MM.1S (cell line): Measurements from ENCODE around the gene EPN2.

Source experiments
- DNase-seq: peaks from one replicate; pipeline ENCODE4 v3.0.0-alpha.2; 2015
- H2AFZ ChIP-seq: fragments of 300-600 bp; sonication (generic); 2 replicates; pipeline ENCODE4 v1.6.0; 2016; ENCODE audit warnings: antibody characterized with exemption, low read length
- H3F3A ChIP-seq: fragments of 300-600 bp; sonication (generic); 2 replicates; pipeline ENCODE4 v1.6.1; 2016; ENCODE audit warnings: mild to moderate bottlenecking, antibody characterized with exemption, low read length, moderate library complexity, mixed read lengths; ENCODE audit not compliant: insufficient read depth
- H3K27ac ChIP-seq: fragments of 300-600 bp; sonication (generic); 2 replicates; pipeline ENCODE4 v1.5.1; 2016; ENCODE audit warnings: mild to moderate bottlenecking, low read length
- H3K27me3 ChIP-seq: fragments of 300-600 bp; sonication (generic); replicated peaks from 2 replicates; pipeline ENCODE4 v1.6.0; 2016; ENCODE audit warnings: low read length; ENCODE audit not compliant: insufficient read depth
- H3K36me3 ChIP-seq: fragments of 300-600 bp; sonication (generic); replicated peaks from 2 replicates; pipeline ENCODE4 v1.6.1; 2016; ENCODE audit warnings: mild to moderate bottlenecking, low read length, mixed read lengths; ENCODE audit not compliant: insufficient read depth
- H3K4me1 ChIP-seq: fragments of 300-600 bp; sonication (generic); 2 replicates; pipeline ENCODE4 v1.6.1; 2016; ENCODE audit warnings: low read length, mixed read lengths
- H3K4me2 ChIP-seq: fragments of 300-600 bp; sonication (generic); 2 replicates; pipeline ENCODE4 v1.6.0; 2016; ENCODE audit warnings: low read depth, low read length
- H3K4me3 ChIP-seq: fragments of 300-600 bp; sonication (generic); 2 replicates; pipeline ENCODE4 v1.5.1; 2016; ENCODE audit warnings: low read length, mixed read lengths
- H3K79me2 ChIP-seq: fragments of 300-600 bp; sonication (generic); 2 replicates; pipeline ENCODE4 v1.6.1; 2016; ENCODE audit warnings: mixed run types, low read length, mixed read lengths
- H3K9ac ChIP-seq: fragments of 300-600 bp; sonication (generic); 2 replicates; pipeline ENCODE4 v1.6.1; 2016; ENCODE audit warnings: low read length, mixed read lengths
- H3K9me2 ChIP-seq: fragments of 300-600 bp; sonication (generic); replicated peaks from 2 replicates; pipeline ENCODE4 v1.6.1; 2016; ENCODE audit warnings: mild to moderate bottlenecking, low read length, mixed read lengths; ENCODE audit not compliant: insufficient read depth
- H3K9me3 ChIP-seq: fragments of 300-600 bp; sonication (generic); replicated peaks from 2 replicates; pipeline ENCODE4 v1.6.1; 2016; ENCODE audit warnings: mild to moderate bottlenecking, low read length, mixed read lengths; ENCODE audit not compliant: insufficient read depth
- H4K20me1 ChIP-seq: fragments of 300-600 bp; sonication (generic); 2 replicates; pipeline ENCODE4 v1.6.1; 2016; ENCODE audit warnings: mild to moderate bottlenecking, low read length, moderate library complexity, mixed read lengths; ENCODE audit not compliant: insufficient read depth
- EZH2 ChIP-seq: fragments of 300-600 bp; sonication (generic); optimal IDR thresholded peaks from 2 replicates; pipeline ENCODE3; 2017; ENCODE audit warnings: low read depth, mild to moderate bottlenecking, antibody characterized with exemption, low read length, mixed read lengths
- EZH2phosphoT487 ChIP-seq: fragments of 300-600 bp; sonication (generic); IDR thresholded peaks from 2 replicates; pipeline ENCODE4 v1.6.1; 2018; ENCODE audit warnings: antibody characterized with exemption, low read length
- TF ChIP-seq, protein P1 (sequence below): fragments of 300-600 bp; sonication (generic); IDR thresholded peaks from 2 replicates; pipeline ENCODE4 v1.5.1; 2016; ENCODE audit warnings: antibody characterized with exemption, low read length, mixed read lengths

Gene EPN2

GRCh38 chr17:19311421-19312215 lies 74.5 kb downstream of the EPN2 start:
- TF ChIP-seq EZH2, result no peak
- TF ChIP-seq, protein P1, sequence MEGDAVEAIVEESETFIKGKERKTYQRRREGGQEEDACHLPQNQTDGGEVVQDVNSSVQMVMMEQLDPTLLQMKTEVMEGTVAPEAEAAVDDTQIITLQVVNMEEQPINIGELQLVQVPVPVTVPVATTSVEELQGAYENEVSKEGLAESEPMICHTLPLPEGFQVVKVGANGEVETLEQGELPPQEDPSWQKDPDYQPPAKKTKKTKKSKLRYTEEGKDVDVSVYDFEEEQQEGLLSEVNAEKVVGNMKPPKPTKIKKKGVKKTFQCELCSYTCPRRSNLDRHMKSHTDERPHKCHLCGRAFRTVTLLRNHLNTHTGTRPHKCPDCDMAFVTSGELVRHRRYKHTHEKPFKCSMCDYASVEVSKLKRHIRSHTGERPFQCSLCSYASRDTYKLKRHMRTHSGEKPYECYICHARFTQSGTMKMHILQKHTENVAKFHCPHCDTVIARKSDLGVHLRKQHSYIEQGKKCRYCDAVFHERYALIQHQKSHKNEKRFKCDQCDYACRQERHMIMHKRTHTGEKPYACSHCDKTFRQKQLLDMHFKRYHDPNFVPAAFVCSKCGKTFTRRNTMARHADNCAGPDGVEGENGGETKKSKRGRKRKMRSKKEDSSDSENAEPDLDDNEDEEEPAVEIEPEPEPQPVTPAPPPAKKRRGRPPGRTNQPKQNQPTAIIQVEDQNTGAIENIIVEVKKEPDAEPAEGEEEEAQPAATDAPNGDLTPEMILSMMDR, result no peak
- no peak for TF ChIP-seq EZH2phosphoT487
- no peaks in the 10 kb centered on the region for H3K9me3 ChIP-seq
- H3K4me2 ChIP-seq, result peak overlapping the region; percentile 37; the same call in 1 of the 2 replicates
- peak; percentile 57 for DNase-seq
- peaks cover 39% of the 10 kb centered on the region for H3K4me1 ChIP-seq
- H3K4me3 ChIP-seq, result no peak overlapping the region
- H3K27ac ChIP-seq, result peak overlapping the region; percentile 51; the same call in 1 of the 2 replicates
- no peaks in the 10 kb centered on the region for H3K36me3 ChIP-seq
- H3K9ac ChIP-seq, result peak overlapping the region; percentile 4; the same call in 1 of the 2 replicates
- H3K79me2 ChIP-seq, result peaks cover 8% of the 10 kb centered on the region; the same call in 1 of the 2 replicates
- H4K20me1 ChIP-seq, result no peaks in the 10 kb centered on the region
- H3K27me3 ChIP-seq, result no peaks in the 10 kb centered on the region
- no peak overlapping the region for H2AFZ ChIP-seq
- peaks cover 19% of the 10 kb centered on the region for H3F3A ChIP-seq
- no peaks in the 10 kb centered on the region for H3K9me2 ChIP-seq

DNA sequence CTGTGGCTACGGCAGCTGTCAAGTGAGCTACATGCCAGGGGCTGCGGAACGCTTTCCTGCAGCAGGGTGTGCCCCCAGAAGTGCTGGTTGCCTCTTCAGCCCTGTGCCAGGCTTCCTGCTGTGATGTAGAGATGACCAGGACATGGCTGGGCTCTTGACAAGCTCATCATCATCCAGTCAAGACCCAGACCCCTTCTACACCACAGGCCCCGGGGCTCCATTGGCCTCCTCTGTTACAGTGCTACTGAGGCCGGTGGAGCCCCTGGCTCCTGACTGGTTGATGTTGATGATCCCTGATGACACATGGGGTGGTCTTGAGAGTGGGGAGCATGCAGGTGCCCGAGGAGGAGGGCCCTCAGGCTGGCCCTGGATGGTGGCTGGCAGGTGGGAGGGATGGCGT lies 75.2 kb downstream of the EPN2 start:
- no peak for DNase-seq
- Histone ChIP-seq H4K20me1 (no peaks in the 10 kb centered on the region), H3K27ac (peak overlapping the region; percentile 51; the same call in 1 of the 2 replicates), H3K9me2 (no peaks in the 10 kb centered on the region), H3K4me1 (peaks cover 38% of the 10 kb centered on the region), H3F3A (peaks cover 16% of the 10 kb centered on the region), H3K79me2 (peaks cover 8% of the 10 kb centered on the region; the same call in 1 of the 2 replicates), H3K36me3 (no peaks in the 10 kb centered on the region), H2AFZ (no peak overlapping the region), H3K4me2 (peak overlapping the region; percentile 37; the same call in 1 of the 2 replicates), H3K27me3 (no peaks in the 10 kb centered on the region), H3K9ac (peak overlapping the region; percentile 4; the same call in 1 of the 2 replicates), H3K4me3 (no peak overlapping the region), H3K9me3 (no peaks in the 10 kb centered on the region)
- no peak for TF ChIP-seq EZH2
- no peak for TF ChIP-seq EZH2phosphoT487
- TF ChIP-seq, protein P1, result no peak

DNA sequence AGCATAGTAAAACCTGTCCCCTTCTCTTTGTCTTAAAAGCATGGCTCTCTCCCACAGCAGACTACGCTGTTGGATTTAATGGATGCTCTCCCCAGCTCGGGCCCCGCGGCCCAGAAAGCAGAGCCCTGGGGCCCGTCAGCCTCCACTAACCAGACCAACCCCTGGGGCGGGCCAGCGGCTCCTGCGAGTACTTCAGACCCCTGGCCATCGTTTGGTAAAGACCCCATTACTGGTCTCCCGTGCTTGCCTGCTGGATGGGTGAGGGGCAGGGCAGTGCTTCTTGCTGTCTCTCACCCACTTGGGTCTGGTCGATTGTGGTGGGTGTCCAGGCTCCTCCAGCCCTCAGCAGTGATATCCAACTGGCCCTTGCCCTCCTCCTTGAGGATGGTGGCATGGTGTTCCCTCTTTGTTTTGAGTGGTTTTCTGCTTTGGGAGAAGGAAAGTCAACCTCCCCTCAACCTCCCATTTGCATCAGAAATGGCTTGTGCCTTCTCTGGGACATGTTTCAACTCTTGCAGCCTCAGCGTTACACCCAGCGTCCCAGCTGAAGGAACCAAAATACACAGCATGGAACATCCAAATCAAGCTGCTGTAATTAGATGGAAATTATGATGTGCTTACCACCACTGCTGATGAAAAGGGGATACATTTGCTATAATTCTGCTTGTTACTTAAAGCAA lies 76.0 kb downstream of the EPN2 start:
- no peaks in the 10 kb centered on the region for H4K20me1 ChIP-seq
- no peaks in the 10 kb centered on the region for H3K27me3 ChIP-seq
- TF ChIP-seq EZH2phosphoT487 (no peak), EZH2 (no peak)
- TF ChIP-seq, protein P1, result no peak
- H3K4me2 ChIP-seq, result no peak overlapping the region
- no peaks in the 10 kb centered on the region for H3K36me3 ChIP-seq
- no peak for DNase-seq
- peaks cover 4% of the 10 kb centered on the region; the same call in 1 of the 2 replicates for H3K79me2 ChIP-seq
- peaks cover 11% of the 10 kb centered on the region for H3F3A ChIP-seq
- H3K9ac ChIP-seq, result no peak overlapping the region
- H2AFZ ChIP-seq, result no peak overlapping the region
- no peaks in the 10 kb centered on the region for H3K9me3 ChIP-seq
- no peak overlapping the region for H3K27ac ChIP-seq
- peaks cover 37% of the 10 kb centered on the region for H3K4me1 ChIP-seq
- H3K4me3 ChIP-seq, result no peak overlapping the region
- no peaks in the 10 kb centered on the region for H3K9me2 ChIP-seq
